RWPE2 (cell line): ENCODE data around the gene IL17RA.

Experiments used
- ATAC-seq: fragments of 200-7000 bp; cut with Tn5 transposase; 3 replicates; pipeline ENCODE4 v1.9.1; 2021; ENCODE audit warnings: low read depth
- DNase-seq: peaks from one replicate; pipeline ENCODE4 v3.0.0-alpha.2; 2020; ENCODE audit warnings: low spot score
- H3K27ac ChIP-seq: fragments of 450-650 bp; 2 replicates; pipeline ENCODE4 v1.5.1; 2017; ENCODE audit warnings: mild to moderate bottlenecking; ENCODE audit not compliant: poor library complexity, severe bottlenecking
- H3K27me3 ChIP-seq: fragments of 250-450 bp; sonication (Bioruptor Pico); 2 replicates; pipeline ENCODE4 v1.5.1; 2021; ENCODE audit warnings: mild to moderate bottlenecking, moderate library complexity; ENCODE audit not compliant: insufficient read depth, poor library complexity, severe bottlenecking
- H3K36me3 ChIP-seq: fragments of 250-450 bp; sonication (Bioruptor Pico); 2 replicates; pipeline ENCODE4 v1.5.1; 2020; ENCODE audit warnings: low read depth, mild to moderate bottlenecking, moderate library complexity
- H3K4me1 ChIP-seq: fragments of 250-450 bp; sonication (Bioruptor Pico); 2 replicates; pipeline ENCODE4 v1.5.1; 2021; ENCODE audit warnings: mild to moderate bottlenecking, moderate library complexity; ENCODE audit not compliant: insufficient read depth, poor library complexity, severe bottlenecking
- H3K4me3 ChIP-seq: fragments of 250-450 bp; sonication (Bioruptor Pico); 2 replicates; pipeline ENCODE4 v1.5.1; 2021; ENCODE audit warnings: mild to moderate bottlenecking, moderate library complexity; ENCODE audit not compliant: severe bottlenecking
- H3K9me3 ChIP-seq: fragments of 250-450 bp; sonication (Bioruptor Pico); 2 replicates; pipeline ENCODE4 v1.5.1; 2021; ENCODE audit warnings: mild to moderate bottlenecking, moderate library complexity; ENCODE audit not compliant: severe bottlenecking
- TF ChIP-seq, protein P1 (sequence below): fragments of 450-650 bp; IDR thresholded peaks from one replicate; pipeline ENCODE4 v1.5.1; 2017; ENCODE audit warnings: mild to moderate bottlenecking, moderate library complexity; ENCODE audit not compliant: poor library complexity, severe bottlenecking

Gene IL17RA

DNA sequence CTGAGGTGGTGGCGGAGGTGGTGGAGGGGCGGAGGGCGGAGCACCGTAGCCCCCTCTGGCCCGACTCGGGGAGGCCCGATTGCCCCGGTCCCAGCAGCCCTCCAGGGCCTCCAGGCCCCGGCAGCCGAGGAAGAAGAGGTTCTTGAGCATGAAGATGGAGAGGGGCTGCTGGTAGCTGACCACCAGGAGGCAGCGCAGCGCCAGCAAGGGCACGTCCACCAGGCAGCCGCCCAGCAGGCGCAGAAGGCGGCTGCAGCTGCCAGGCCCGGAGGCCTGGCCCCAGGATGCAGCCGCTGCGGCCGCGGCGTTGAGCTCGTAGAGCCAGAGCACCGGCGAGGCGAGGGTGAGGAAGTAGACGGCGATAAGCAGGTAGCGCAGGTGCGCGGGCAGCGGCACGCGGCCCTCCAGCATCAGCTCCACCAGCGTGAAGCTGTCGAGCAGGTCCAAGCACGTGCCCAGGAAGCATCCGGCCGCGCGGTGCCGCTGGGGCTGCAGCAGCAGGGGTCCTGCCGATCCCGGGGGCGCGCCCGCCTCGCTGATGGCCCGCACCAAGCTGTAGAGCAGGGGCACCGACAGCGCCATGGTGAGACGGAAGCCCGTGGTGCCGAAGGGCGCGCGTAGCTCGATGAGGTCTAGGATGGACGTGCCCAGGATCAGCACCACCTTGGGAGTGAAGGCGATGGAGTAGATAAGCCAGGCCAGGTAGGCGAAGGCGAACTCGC lies 34.8 kb downstream of the IL17RA start:
- no peak overlapping the region for H3K4me3 ChIP-seq
- no peak for DNase-seq
- TF ChIP-seq, protein P1, sequence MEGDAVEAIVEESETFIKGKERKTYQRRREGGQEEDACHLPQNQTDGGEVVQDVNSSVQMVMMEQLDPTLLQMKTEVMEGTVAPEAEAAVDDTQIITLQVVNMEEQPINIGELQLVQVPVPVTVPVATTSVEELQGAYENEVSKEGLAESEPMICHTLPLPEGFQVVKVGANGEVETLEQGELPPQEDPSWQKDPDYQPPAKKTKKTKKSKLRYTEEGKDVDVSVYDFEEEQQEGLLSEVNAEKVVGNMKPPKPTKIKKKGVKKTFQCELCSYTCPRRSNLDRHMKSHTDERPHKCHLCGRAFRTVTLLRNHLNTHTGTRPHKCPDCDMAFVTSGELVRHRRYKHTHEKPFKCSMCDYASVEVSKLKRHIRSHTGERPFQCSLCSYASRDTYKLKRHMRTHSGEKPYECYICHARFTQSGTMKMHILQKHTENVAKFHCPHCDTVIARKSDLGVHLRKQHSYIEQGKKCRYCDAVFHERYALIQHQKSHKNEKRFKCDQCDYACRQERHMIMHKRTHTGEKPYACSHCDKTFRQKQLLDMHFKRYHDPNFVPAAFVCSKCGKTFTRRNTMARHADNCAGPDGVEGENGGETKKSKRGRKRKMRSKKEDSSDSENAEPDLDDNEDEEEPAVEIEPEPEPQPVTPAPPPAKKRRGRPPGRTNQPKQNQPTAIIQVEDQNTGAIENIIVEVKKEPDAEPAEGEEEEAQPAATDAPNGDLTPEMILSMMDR = no peak

DNA sequence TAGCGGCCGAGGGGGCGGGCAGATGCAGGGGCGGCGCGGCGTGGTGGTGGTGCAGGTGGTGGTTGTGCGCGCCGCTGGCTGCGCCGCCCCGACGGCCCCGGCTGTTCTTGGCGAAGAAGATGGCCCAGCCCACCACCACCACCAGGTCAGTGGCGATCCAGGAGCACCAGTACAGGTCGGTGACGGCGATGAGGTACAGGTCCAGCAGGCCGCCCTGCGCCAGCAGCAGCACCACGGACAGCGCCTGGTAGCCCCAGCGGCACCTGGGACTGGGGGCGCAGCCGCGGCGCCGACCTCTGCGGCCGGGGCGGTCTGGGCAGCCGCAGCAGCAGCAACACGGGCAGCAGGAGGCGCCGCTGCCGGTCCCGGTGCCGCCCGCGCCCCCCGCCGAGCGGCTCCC lies 35.5 kb downstream of the IL17RA start:
- Histone ChIP-seq H3K27me3 (peaks cover 23% of the 10 kb centered on the region), H3K4me1 (no peaks in the 10 kb centered on the region), H3K9me3 (no peaks in the 10 kb centered on the region), H3K27ac (no peak overlapping the region), H3K36me3 (no peaks in the 10 kb centered on the region), H3K4me3 (peak overlapping the region; percentile 28)
- ATAC-seq = peak; percentile 46; the same call in 1 of the 3 replicates
- TF ChIP-seq, protein P1 = no peak
- no peak for DNase-seq

More for the DNA sequence above, 34.8 kb downstream of the IL17RA start:
- Histone ChIP-seq H3K27me3 (peaks cover 23% of the 10 kb centered on the region), H3K4me1 (no peaks in the 10 kb centered on the region), H3K27ac (no peak overlapping the region), H3K36me3 (no peaks in the 10 kb centered on the region), H3K9me3 (no peaks in the 10 kb centered on the region)
- no peak for ATAC-seq

DNA sequence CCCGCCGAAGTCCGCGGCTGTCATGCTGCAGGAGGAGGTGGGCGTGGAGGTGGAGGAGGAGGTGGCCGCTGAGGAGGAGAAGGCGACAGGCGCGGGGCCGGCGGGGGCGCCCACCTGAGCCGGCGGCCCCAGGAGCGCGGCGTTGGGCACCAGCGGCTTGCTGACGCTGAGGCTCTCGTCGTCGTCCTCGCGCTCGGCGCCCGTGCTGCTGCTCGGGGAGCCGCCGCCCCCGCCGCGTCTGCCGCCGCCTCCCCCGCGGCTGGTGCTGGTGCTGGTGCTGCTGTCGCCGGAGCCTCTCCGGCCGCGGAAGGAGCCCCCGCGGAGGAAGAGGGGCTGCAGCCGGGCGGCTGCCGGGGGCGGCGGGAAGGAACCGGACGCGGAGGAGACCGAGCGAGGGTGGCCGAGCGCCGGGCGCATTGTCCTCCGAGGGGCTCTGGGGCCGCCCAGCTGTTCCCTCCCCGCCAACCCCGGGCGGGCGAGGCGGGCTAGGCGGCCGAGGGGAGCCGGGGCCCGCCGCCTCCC lies 36.0 kb downstream of the IL17RA start:
- Histone ChIP-seq H3K27me3 (peaks cover 23% of the 10 kb centered on the region), H3K4me3 (peak overlapping the region; percentile 28), H3K9me3 (no peaks in the 10 kb centered on the region), H3K36me3 (no peaks in the 10 kb centered on the region), H3K27ac (no peak overlapping the region), H3K4me1 (no peaks in the 10 kb centered on the region)
- no peak for DNase-seq
- peak; percentile 11; the same call in 1 of the 3 replicates for ATAC-seq
- TF ChIP-seq, protein P1 = no peak

DNA sequence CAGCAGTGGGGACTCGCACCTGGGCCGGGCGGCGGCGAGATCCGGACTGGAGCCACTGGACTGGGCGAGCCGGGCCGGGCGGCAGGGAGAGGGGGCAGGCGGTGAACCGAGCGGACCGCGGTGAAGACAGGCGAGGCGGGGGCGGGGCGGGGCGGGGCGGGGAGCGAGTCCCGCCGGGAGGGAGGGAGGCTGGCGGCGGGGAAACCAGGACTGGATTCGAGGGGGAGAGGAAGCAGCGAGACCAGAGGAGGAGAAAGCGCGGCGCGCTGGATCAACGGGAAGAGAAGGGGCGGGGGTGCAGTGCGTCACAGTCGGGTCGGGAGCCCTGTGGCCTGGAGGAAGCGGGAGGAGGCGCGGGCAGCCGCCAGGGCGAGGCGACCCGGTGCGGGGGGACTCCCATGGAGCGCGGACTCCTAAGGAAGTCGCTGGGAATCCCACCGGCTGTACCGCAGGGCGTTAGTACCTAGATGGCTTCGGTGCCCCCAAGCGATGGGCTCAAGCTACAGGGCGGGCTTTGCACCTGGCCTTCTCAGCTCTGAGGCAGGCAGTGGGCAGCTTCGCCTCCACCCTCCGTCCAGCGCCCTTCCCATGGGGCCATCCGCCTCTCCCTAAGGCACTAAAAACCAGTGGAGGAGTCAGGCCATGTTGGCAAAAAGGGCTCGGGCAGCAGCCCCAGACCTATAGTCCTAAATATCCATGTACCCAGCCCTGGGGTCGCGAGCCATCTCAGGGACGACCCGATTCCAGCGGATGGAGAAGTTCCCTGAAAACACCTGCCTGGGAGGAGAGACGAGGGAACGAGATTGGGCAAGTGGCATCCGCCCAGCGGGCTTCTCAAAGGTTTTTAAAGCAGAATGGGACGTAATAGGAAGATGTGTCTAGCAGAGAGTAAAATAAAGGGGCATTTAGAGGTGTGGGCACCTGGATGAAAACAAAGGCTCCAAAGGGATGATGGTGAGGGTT lies 36.7 kb downstream of the IL17RA start, which contains the start of gene TMEM121B:
TSS of gene TMEM121B (minus strand) at position 128 of the 963 bp plus-strand sequence. CDS start 233 bp downstream, outside the sequence.
- no peak for DNase-seq
- peak within 1 kb of the TSS; percentile 28 for H3K4me3 ChIP-seq
- no peaks in the 10 kb centered on the region for H3K36me3 ChIP-seq
- H3K27ac ChIP-seq = no peak within 1 kb of the TSS
- TF ChIP-seq, protein P1 = no peak
- H3K9me3 ChIP-seq = no peaks in the 10 kb centered on the region
- peaks cover 23% of the 10 kb centered on the region for H3K27me3 ChIP-seq
- no peaks in the 10 kb centered on the region for H3K4me1 ChIP-seq
- ATAC-seq = peak; percentile 76
